Gastrocnemius medialis (tissue), 4 donors: ENCODE results near the gene SUGP2. TPM values are rescaled to one million over a fixed set of nuclear protein-coding genes. Genes with fewer than 3 reads are reported as not detected.

Experiments used
- ATAC-seq, 2 donors: fragments of 150-250 bp; one replicate each; pipeline ENCODE4 v1.9.1; 2016
- DNase-seq, 2 donors: peaks; one replicate each; pipeline ENCODE4 v3.0.0-alpha.2; 2019
- H3K27ac ChIP-seq, 4 donors: fragments of 200-600 bp; sonication (generic); 1 replicate in 1 of 4; 2 replicates in 3 of 4; pipeline ENCODE4 v1.5.1; 2016 to 2018; ENCODE audit warnings: mild to moderate bottlenecking in 2 of 4, moderate library complexity in 1 of 4
- H3K27me3 ChIP-seq, 3 donors: fragments of 200-600 bp; sonication (generic) in 2 of 3; 1 replicate in 1 of 3; 2 replicates in 2 of 3; pipeline versions ENCODE4 v1.5.1 to v1.6.0; 2016 to 2019; ENCODE audit warnings: mild to moderate bottlenecking in 1 of 3, moderate library complexity in 1 of 3
- H3K36me3 ChIP-seq, 2 donors: fragments of 200-600 bp; sonication (generic) in 1 of 2; one replicate each; pipeline ENCODE4 v1.5.1; 2017 to 2018
- H3K4me1 ChIP-seq, 2 donors: fragments of 200-600 bp; sonication (generic) in 1 of 2; one replicate each; pipeline ENCODE4 v1.5.1; 2016 to 2017; ENCODE audit warnings: mild to moderate bottlenecking in 2 of 2
- H3K4me3 ChIP-seq, 4 donors: fragments of 200-600 bp; sonication (generic) in 3 of 4; 1 replicate in 1 of 4; 2 replicates in 3 of 4; pipeline ENCODE4 v1.5.1; 2016 to 2019; ENCODE audit warnings: mild to moderate bottlenecking in 2 of 4
- H3K9me3 ChIP-seq, 3 donors: fragments of 200-600 bp; sonication (generic) in 2 of 3; 1 replicate in 1 of 3; 2 replicates in 2 of 3; pipeline ENCODE4 v1.5.1; 2016 to 2019
- CTCF ChIP-seq, 5 experiments: fragments of 450-650 bp in 3 of 5; fragments of 200-600 bp in 2 of 5; sonication (generic) in 2 of 5; IDR thresholded peaks in 4 of 5; conservative IDR thresholded peaks in 1 of 5; 1 replicate in 4 of 5; 2 replicates in 1 of 5; pipeline ENCODE4 v1.5.1; 2016 to 2019; ENCODE audit warnings: antibody characterized with exemption in 5 of 5, mild to moderate bottlenecking in 3 of 5, moderate library complexity in 3 of 5
- POLR2A ChIP-seq, 2 donors: fragments of 450-650 bp; IDR thresholded peaks; one replicate each; pipeline ENCODE4 v1.6.1; 2017; ENCODE audit warnings: antibody characterized with exemption in 2 of 2, mild to moderate bottlenecking in 2 of 2, moderate library complexity in 2 of 2
- in situ Hi-C, 4 donors: fragments of 200-750 bp; cut with MboI; loops; one replicate each; pipeline versions ENCODE4 v1.15.0 to v1.8.0; 2017; ENCODE audit warnings: low sequenced_read_pairs in 4 of 4
- intact Hi-C: fragments of 100-400 bp; cut with DNase I; formaldehyde crosslinking; loops from one replicate; pipeline ENCODE4 v1.15.1; 2023; ENCODE audit warnings: low total_unique reads
- total RNA-seq, 4 donors: library from RNA; depleted of rRNA; stranded (reverse); fragments of >200 nt; gene quantifications; one replicate each; pipeline versions ENCODE4 v1.1.0 to v1.2.3, GENCODE V29; 2016

The SUGP2 gene
- total RNA-seq, 4 donors from 2014 or later = 24.6 to 38.2 (median 32.8) TPM

DNA sequence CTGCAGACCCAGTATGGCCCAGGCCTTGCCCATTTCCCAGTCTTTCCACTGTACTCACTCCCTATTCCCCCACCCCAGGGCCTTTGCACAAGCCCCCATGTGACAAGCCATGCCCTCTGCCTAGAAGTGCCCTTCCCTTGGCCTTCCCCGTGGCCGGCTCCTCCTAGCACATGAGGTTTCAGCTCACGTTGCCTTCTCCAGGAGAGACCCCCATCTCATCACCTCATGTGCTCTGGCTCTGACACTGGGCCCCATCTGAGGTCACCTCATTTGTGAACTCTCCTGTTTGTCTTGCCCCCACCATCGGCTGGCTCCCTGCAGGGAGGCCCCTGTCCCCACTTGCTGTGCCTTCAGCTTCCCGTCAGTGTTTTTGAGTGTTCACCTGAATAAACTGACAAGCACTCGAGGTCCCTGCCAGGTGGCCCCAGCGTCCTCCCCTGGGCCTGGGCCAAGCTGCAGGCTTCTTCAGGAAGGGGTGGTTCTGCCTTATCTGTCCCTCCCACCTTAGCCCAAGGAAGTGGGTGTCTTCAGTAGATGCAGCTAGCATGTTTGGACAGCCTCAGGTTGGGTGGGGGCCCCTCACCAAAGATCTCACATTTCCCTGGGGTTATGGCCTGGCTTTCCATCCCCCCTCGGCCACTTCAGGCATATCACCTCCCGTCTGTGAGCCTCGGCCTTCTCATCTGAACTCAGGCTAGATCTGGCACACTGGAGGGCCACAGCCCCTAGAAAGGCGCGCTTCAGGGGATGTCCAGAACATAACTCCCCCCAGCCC is 26.7 kb upstream of the SUGP2 start:
- H3K4me1 ChIP-seq = peaks cover 44 to 52% of the 10 kb centered on the region in 2 donors
- TF ChIP-seq CTCF (IDR thresholded peaks at IDR 0.05 in 4 of 5, conservative IDR thresholded peaks at IDR 0.05 in 1 of 5) = no peak
- H3K27ac ChIP-seq = peak overlapping the region; percentile 89 to 95 (median 93)
- no peak overlapping the region for H3K4me3 ChIP-seq
- DNase-seq (no peak), ATAC-seq (no peak)
- peaks cover 0 to 22% of the 10 kb centered on the region in 2 donors for H3K36me3 ChIP-seq
- no peaks in the 10 kb centered on the region for H3K9me3 ChIP-seq
- H3K27me3 ChIP-seq = no peaks in the 10 kb centered on the region
- in situ Hi-C loops = loop anchor here in 2 of 4 donors (5.0 to 10.0 kb wide), 2 partner anchors 75 to 77 kb away; partner anchors contain the start of gene TMEM161A (in 2 of the 2)
- intact Hi-C loops = loop anchor here (10.0 kb wide), 1 partner anchor 1035 kb away; no protein-coding TSS in a partner anchor

GRCh38 chr19:19059018-19059836 is 25.9 kb upstream of the SUGP2 start:
- no peak overlapping the region for H3K4me3 ChIP-seq
- no peaks in the 10 kb centered on the region for H3K9me3 ChIP-seq
- intact Hi-C loops (no loop called here), in situ Hi-C loops (loop anchor here in 2 of 4 donors (5.0 to 10.0 kb wide), 2 partner anchors 76 to 78 kb away; partner anchors contain the start of gene TMEM161A (in 2 of the 2))
- ATAC-seq = peak in 1 of 2 donors; percentile 31
- peaks cover 0 to 29% of the 10 kb centered on the region in 2 donors for H3K36me3 ChIP-seq
- H3K27ac ChIP-seq = peak overlapping the region; percentile 89 to 95 (median 93)
- H3K27me3 ChIP-seq = no peaks in the 10 kb centered on the region
- peak; percentile 39 to 79 for DNase-seq
- peaks cover 37 to 45% of the 10 kb centered on the region in 2 donors for H3K4me1 ChIP-seq
- peak; percentile 25 to 29 for TF ChIP-seq POLR2A (IDR thresholded peaks at IDR 0.05)
- TF ChIP-seq CTCF (IDR thresholded peaks at IDR 0.05 in 4 of 5, conservative IDR thresholded peaks at IDR 0.05 in 1 of 5) = no peak

DNA sequence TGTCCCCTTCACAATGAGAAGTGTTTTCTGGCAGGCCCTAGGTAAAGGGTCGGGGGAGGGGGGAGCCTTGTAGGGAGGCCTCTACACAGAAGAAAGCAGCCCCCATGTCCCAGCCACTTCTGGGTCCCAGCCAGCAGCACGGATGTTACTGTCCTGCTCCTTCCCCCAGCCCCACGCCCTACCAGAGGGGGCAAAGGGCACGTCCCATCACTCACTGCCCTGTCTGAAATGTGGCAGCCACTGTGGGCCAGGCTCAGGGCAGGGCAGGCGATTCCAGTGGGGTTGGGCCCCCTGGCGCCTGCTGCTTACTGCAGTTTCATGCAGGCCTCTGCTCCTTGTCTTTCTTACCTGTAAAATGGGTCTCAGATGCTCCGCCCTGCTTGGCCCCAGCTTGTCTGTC is 24.4 kb upstream of the SUGP2 start:
- H3K27me3 ChIP-seq = no peaks in the 10 kb centered on the region
- H3K4me1 ChIP-seq = peaks cover 36 to 39% of the 10 kb centered on the region in 2 donors
- in situ Hi-C loops = loop anchor here in 2 of 4 donors (5.0 to 10.0 kb wide), 2 partner anchors 77 to 80 kb away; partner anchors contain the start of gene TMEM161A (in 2 of the 2)
- intact Hi-C loops = no loop called here
- DNase-seq = no peak
- no peak for ATAC-seq
- TF ChIP-seq CTCF (IDR thresholded peaks at IDR 0.05 in 4 of 5, conservative IDR thresholded peaks at IDR 0.05 in 1 of 5) (no peak), POLR2A (IDR thresholded peaks at IDR 0.05) (no peak)
- H3K27ac ChIP-seq = peak overlapping the region in 2 of 4 donors; percentile 89 to 94
- H3K4me3 ChIP-seq = no peak overlapping the region
- H3K36me3 ChIP-seq = peaks cover 0 to 38% of the 10 kb centered on the region in 2 donors
- H3K9me3 ChIP-seq = no peaks in the 10 kb centered on the region

GRCh38 chr19:19057317-19057716 is 24.0 kb upstream of the SUGP2 start:
- DNase-seq (no peak), ATAC-seq (no peak)
- peaks cover 0 to 42% of the 10 kb centered on the region in 2 donors for H3K36me3 ChIP-seq
- H3K4me1 ChIP-seq = peaks cover 32 to 35% of the 10 kb centered on the region in 2 donors
- TF ChIP-seq POLR2A (IDR thresholded peaks at IDR 0.05) = no peak
- TF ChIP-seq CTCF (IDR thresholded peaks at IDR 0.05 in 4 of 5, conservative IDR thresholded peaks at IDR 0.05 in 1 of 5) = no peak
- intact Hi-C loops = no loop called here
- no peak overlapping the region for H3K4me3 ChIP-seq
- no peaks in the 10 kb centered on the region for H3K27me3 ChIP-seq
- in situ Hi-C loops = loop anchor here in 2 of 4 donors (5.0 to 10.0 kb wide), 2 partner anchors 77 to 80 kb away; partner anchors contain the start of gene TMEM161A (in 2 of the 2)
- no peaks in the 10 kb centered on the region for H3K9me3 ChIP-seq
- H3K27ac ChIP-seq = peak overlapping the region in 1 of 4 donors; percentile 89
